Heart left ventricle (tissue), 16 donors: ENCODE results near the gene RGS7. TPM values are rescaled to one million over a fixed set of nuclear protein-coding genes. Genes with fewer than 3 reads are reported as not detected.
"Not testable (repeated sequence)": the region's sequence is repeated elsewhere in the genome, so short reads cannot be mapped to it uniquely, and the experiment has no call there.

ENCODE experiments used
- ATAC-seq, 4 donors: fragments of 200-7000 bp; cut with Tn5 transposase; one replicate each; pipeline ENCODE4 v1.9.1; 2020 to 2022; ENCODE audit warnings: moderate library complexity in 4 of 4, mild to moderate bottlenecking in 3 of 4, moderate number of reproducible peaks in 1 of 4
- DNase-seq, 5 donors: peaks; one replicate each; pipeline ENCODE4 v3.0.0-alpha.2; 2020
- H3K27ac ChIP-seq, 12 donors: fragments of 200-600 bp; sonication (generic) in 4 of 12; one replicate each; pipeline versions ENCODE4 v1.5.0 to v1.8.0; 2016 to 2022; ENCODE audit warnings: mild to moderate bottlenecking in 2 of 12
- H3K27me3 ChIP-seq, 9 donors: fragments of 200-600 bp; sonication (generic) in 2 of 9; one replicate each; pipeline versions ENCODE4 v1.5.1 to v1.8.0; 2016 to 2022; ENCODE audit warnings: mild to moderate bottlenecking in 3 of 9
- H3K36me3 ChIP-seq, 9 donors: fragments of 200-600 bp; sonication (generic) in 2 of 9; one replicate each; pipeline versions ENCODE4 v1.5.0 to v1.8.0; 2018 to 2022; ENCODE audit warnings: mild to moderate bottlenecking in 2 of 9
- H3K4me1 ChIP-seq, 12 donors: fragments of 200-600 bp; sonication (generic) in 4 of 12; one replicate each; pipeline versions ENCODE4 v1.5.0 to v1.8.0; 2016 to 2022; ENCODE audit warnings: mild to moderate bottlenecking in 3 of 12
- H3K4me3 ChIP-seq, 12 donors: fragments of 200-600 bp; sonication (generic) in 4 of 12; one replicate each; pipeline versions ENCODE4 v1.5.0 to v1.8.0; 2017 to 2022; ENCODE audit warnings: mild to moderate bottlenecking in 9 of 12, moderate library complexity in 4 of 12
- H3K9me3 ChIP-seq, 12 donors: fragments of 200-600 bp; sonication (generic) in 4 of 12; one replicate each; pipeline versions ENCODE4 v1.5.0 to v1.8.0; 2016 to 2022; ENCODE audit warnings: mild to moderate bottlenecking in 1 of 12
- CTCF ChIP-seq, 12 donors: fragments of 200-600 bp; sonication (generic) in 4 of 12; IDR thresholded peaks; one replicate each; pipeline versions ENCODE4 v1.5.0 to v1.8.0; 2018 to 2022; ENCODE audit warnings: antibody characterized with exemption in 12 of 12, mild to moderate bottlenecking in 5 of 12
- POLR2A ChIP-seq, 2 donors: fragments of 450-650 bp; IDR thresholded peaks; one replicate each; pipeline ENCODE4 v1.6.1; 2017; ENCODE audit warnings: antibody characterized with exemption in 2 of 2, mild to moderate bottlenecking in 2 of 2, moderate library complexity in 2 of 2
- WGBS, 4 donors: extraction: QIAGEN DNeasy Blood & Tissue Kit in 2 of 4; methylation state at CpG; one replicate each; pipeline versions ENCODE4 v1.1.5 to v1.1.7; 2013 to 2018; 5-methylcytosine and 5-hydroxymethylcytosine counted together
- intact Hi-C, 10 donors: fragments of 100-400 bp; cut with DNase I; formaldehyde crosslinking; loops; one replicate each; pipeline versions ENCODE4 v1.11.1 to v1.14.2; 2022
- polyA plus RNA-seq, 2 donors: library from polyadenylated mRNA; stranded (reverse); fragments of 200-250 nt; gene quantifications; one replicate each; pipeline ENCODE4 v1.2.3, GENCODE V29; 2013
- total RNA-seq, 9 donors: library from RNA; depleted of rRNA in 2 of 9; stranded (reverse); fragments of >200 nt in 2 of 9; fragmentation: NEBNext Ultra II Directional in 3 of 9; extraction: Animal tissue kit (Norgen Biotek cat#: 25700) in 3 of 9; gene quantifications; one replicate each; pipeline versions ENCODE4 v1.1.0 to v1.2.4, GENCODE V29; 2016 to 2023
- donor health status: ischemic (EF 13 %, LVEDD 7.1; RV severe dilation, severe dysfunction).
- donor health status: healthy with polysubstance abuse.
- donor health status: DM: no; HTN: yes; CAD: no.
- donor health status: DM: no; HTN: no; CAD: no.
- donor health status: ischemic (EF 25% LVEDD 6.9; RV normal size, moderate dysfunction).
- donor health status: ischemic (EF 25% LVEDD 5.7; RV mildly dilated, moderate dysfunction).
- donor health status: healthy.
- donor health status: DM: yes; HTN: yes; CAD: no.
- donor health status: ischemic (EF 35%, LVEDD 5.7; RV mildly dilated, moderate dysfunction).
- donor health status: nonischemic (EF 11% LVEDD 7.7; RV severe dilation, severe dysfunction).
- donor health status: DM: yes; HTN: yes; CAD: no.
- donor health status: PGD.
- donor health status: ischemic (EF 29% LVEDD 5.4; RV normal size, mild dysfunction).
- donor health status: nonischemic (EF 23%, LVEDD 6.1; RV moderate dilation, normal function).

Gene RGS7
- total and polyA plus RNA-seq, 11 donors: not detected

DNA sequence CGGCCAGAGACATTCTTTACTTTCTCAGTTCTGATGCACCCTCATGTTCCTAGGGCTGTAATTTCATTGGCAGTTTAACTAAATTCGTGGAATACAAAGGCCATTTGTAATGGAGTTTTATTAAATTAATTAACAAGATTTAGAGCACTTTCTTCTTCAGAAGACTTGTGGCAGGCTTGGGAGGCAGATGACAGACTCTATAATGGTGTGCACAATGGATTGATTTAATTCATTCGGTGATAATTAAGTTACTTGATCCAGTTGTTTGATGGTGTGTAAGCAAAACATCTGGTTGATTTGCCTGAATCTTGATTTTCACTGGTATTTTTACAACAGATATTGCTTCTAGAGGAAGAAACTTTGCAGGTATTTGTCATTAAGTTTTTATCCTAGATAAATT, 383.1 kb downstream of the RGS7 start:
- ATAC-seq: no peak
- intact Hi-C loops: no loop called here
- WGBS, 4 donors: 82 to 86% (median 86%) methylated on average over 3 of the region's 3 CpGs

GRCh38 chr1:240972059-240972458, 384.9 kb downstream of the RGS7 start:
- DNase-seq, ATAC-seq, H3K4me1 ChIP-seq, H3K27ac ChIP-seq, H3K9me3 ChIP-seq, intact Hi-C loops, H3K27me3 ChIP-seq, H3K4me3 ChIP-seq, H3K36me3 ChIP-seq: not testable (repeated sequence)
- WGBS, 4 donors: 90 to 95% (median 94%) methylated on average over 3 of the region's 4 CpGs

More for the DNA sequence above, 383.1 kb downstream of the RGS7 start:
- Histone ChIP-seq H3K27ac (no peak overlapping the region), H3K27me3 (no peaks in the 10 kb centered on the region), H3K4me3 (no peak overlapping the region), H3K4me1 (no peaks in the 10 kb centered on the region), H3K9me3 (peaks cover 0 to 4% (median 0%) of the 10 kb centered on the region in 12 donors), H3K36me3 (no peaks in the 10 kb centered on the region)
- no peak for DNase-seq
- TF ChIP-seq POLR2A (IDR thresholded peaks at IDR 0.05) (no peak), CTCF (IDR thresholded peaks at IDR 0.05) (no peak)

DNA sequence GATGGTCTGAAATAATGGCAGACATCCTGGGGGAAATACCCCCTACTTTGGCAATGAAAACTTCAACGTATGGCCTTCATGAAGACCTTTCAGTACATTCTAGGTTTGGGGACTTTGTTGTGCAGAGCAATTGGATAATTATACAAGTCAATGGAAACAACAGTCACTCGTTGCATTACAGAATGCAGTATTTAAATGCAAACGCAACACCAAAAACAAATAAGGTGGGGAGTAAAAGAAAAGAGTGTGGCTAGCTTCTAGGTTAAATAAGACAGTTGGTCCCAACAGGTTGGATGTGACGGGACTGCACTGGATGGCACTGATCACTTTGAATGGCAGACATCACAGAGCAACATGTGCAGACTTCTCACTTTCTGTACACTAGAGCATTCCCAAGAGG, 386.8 kb downstream of the RGS7 start:
- H3K27me3 ChIP-seq: no peaks in the 10 kb centered on the region
- DNase-seq (no peak), ATAC-seq (no peak)
- WGBS, 4 donors: 62 to 72% (median 65%) methylated on average over 4 of the region's 4 CpGs
- no peak for TF ChIP-seq POLR2A (IDR thresholded peaks at IDR 0.05)
- TF ChIP-seq CTCF (IDR thresholded peaks at IDR 0.05): no peak
- no peaks in the 10 kb centered on the region for H3K9me3 ChIP-seq
- no peaks in the 10 kb centered on the region for H3K36me3 ChIP-seq
- intact Hi-C loops: no loop called here
- H3K4me1 ChIP-seq: no peaks in the 10 kb centered on the region
- no peak overlapping the region for H3K27ac ChIP-seq
- no peak overlapping the region for H3K4me3 ChIP-seq

DNA sequence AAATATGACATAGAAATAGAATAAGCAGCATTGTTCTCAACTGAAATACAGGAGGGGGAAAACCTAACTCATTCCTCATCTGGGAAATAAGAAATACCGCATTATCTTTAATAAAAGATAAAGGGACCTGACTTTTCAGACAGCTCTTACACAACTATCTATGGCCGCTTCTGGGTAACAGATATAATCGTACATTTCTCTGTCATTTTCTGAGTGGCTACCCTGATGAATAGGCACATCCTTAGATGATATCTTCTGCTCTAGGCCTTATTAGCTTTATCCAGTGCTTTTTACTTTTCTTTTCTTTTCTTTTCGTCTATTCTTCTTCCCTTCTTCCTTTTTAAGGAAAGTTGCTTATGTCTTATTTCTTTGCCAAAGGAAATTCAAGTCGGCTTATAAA, 388.1 kb downstream of the RGS7 start:
- Histone ChIP-seq H3K4me3 (no peak overlapping the region), H3K27ac (no peak overlapping the region), H3K4me1 (no peaks in the 10 kb centered on the region), H3K27me3 (no peaks in the 10 kb centered on the region), H3K36me3 (no peaks in the 10 kb centered on the region), H3K9me3 (no peaks in the 10 kb centered on the region)
- intact Hi-C loops: no loop called here
- WGBS, 4 donors: 62 to 71% (median 70%) methylated on average over 5 of the region's 5 CpGs
- no peak for ATAC-seq
- TF ChIP-seq CTCF (IDR thresholded peaks at IDR 0.05) (no peak), POLR2A (IDR thresholded peaks at IDR 0.05) (no peak)
- DNase-seq: no peak

DNA sequence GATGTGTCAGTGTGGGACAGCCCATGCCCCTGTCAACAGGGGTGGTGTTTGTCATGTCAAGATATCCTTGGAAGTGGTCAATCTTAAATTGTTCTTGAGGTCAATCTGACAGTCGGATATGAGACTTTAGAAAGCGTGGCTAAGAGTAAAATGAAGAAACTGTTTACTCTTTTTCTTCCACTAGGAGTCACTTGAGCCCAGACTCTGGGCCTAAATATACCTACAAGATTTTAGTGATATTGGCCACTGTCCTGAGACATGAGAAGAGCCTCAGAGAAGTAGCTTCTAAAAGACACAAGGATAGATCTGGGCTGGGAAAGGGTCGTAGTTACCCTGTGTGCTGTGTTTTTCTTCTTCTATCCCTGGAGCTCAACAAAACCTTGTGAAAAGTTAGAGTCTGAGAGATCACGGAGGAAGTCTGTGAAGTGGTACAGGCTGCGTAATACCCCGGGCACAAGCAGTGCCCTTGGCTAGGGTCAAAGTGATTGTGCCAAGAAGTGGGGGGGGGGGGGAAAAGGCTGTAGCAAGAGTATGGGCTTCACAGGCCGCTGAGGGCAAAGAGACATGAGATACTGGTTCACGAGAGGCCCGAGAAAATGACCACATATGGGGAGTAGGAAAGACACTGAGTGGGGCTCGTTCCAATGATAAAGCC, 389.8 kb downstream of the RGS7 start:
- 75 to 78% (median 77%) methylated on average over 10 of the region's 10 CpGs for WGBS, 4 donors
- Histone ChIP-seq H3K27me3 (no peaks in the 10 kb centered on the region), H3K4me3 (no peak overlapping the region), H3K36me3 (no peaks in the 10 kb centered on the region), H3K9me3 (no peaks in the 10 kb centered on the region), H3K27ac (no peak overlapping the region), H3K4me1 (no peaks in the 10 kb centered on the region)
- intact Hi-C loops: no loop called here
- TF ChIP-seq POLR2A (IDR thresholded peaks at IDR 0.05) (no peak), CTCF (IDR thresholded peaks at IDR 0.05) (no peak)
- no peak for ATAC-seq
- no peak for DNase-seq
